IgD-negative memory B cell (primary cell): ENCODE data around the gene PROZ. TPM values are rescaled to one million over a fixed set of nuclear protein-coding genes. Genes with fewer than 3 reads are reported as not detected.

Experiments
- H3K27ac Mint-ChIP-seq, 3 donors: one replicate each; pipeline ENCODE4 v1.8.0; 2020 to 2022; ENCODE audit warnings: mild to moderate bottlenecking in 3 of 3, mixed read lengths in 3 of 3, moderate library complexity in 1 of 3
- H3K27me3 Mint-ChIP-seq: one replicate; pipeline ENCODE4 v1.8.0; 2021; ENCODE audit warnings: mixed read lengths
- H3K36me3 Mint-ChIP-seq: one replicate; pipeline ENCODE4 v1.8.0; 2020; ENCODE audit warnings: mild to moderate bottlenecking, mixed read lengths
- H3K4me1 Mint-ChIP-seq, 3 donors: one replicate each; pipeline ENCODE4 v1.8.0; 2020 to 2022; ENCODE audit warnings: mixed read lengths in 3 of 3, mild to moderate bottlenecking in 1 of 3
- H3K4me3 Mint-ChIP-seq, 4 donors: one replicate each; pipeline ENCODE4 v1.8.0; 2020 to 2022; ENCODE audit warnings: mild to moderate bottlenecking in 4 of 4, mixed read lengths in 4 of 4, moderate library complexity in 3 of 4
- H3K9me3 Mint-ChIP-seq, 3 donors: one replicate each; pipeline ENCODE4 v1.8.0; 2020 to 2021; ENCODE audit warnings: mixed read lengths in 3 of 3, mild to moderate bottlenecking in 1 of 3
- polyA plus RNA-seq: library from polyadenylated mRNA; unstranded; fragments of 300-500 nt; fragmentation: Illumina TruSeq; gene quantifications from one replicate; pipeline ENCODE4 v1.2.3, GENCODE V29; 2021

The PROZ gene
- polyA plus RNA-seq, 1 donor from 2014 or later = not detected

DNA sequence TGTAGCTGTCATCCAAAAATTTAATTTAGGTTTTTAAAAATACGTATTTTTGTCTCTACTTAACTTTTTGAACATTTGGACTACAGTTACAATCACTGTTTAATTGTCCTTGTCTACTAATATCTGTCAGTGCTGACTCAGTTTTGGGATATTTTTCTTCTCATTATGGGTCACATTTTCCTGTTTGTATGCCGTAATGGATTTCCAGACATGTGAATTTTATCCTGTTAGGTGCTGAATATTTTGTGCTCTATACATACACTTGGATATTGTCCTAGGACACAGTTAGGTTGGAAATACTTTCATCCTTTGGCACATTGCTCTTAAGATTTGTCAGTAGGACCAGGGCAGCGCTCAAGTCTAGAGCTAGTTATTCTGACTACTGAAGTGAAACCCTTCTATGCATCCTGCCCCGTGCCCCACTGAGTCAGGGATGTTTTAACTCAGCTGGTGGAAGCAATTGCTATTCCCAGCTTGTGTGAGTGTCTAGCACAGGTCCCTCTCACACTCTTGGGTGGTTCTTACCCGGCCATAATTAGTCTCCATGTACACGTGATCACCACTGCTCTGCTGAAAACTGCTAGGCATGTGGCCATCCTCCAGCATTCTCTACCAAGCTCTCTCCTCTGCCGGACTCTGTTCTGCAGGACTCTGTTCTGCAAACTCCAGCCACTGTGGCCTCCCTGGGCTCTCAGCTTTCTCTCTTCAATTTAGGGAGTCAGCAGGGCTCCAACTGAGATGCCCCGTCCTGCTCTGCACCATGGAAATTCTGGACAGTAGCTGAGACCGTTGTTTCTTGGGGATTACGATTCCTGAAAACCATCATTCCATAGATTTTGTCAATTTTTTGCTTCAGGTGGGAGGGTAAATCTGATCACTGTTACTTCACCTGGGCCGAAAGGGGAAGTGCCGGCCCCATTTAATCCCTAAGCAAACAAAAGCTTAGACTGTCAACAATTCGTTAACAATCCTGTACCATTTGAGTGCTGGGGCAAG lies 11.1 kb downstream of the PROZ start:
- Mint-ChIP-seq H3K36me3 (peaks cover 8% of the 10 kb centered on the region), H3K4me1 (peaks cover 0 to 5% (median 3%) of the 10 kb centered on the region in 3 donors), H3K27me3 (no peaks in the 10 kb centered on the region), H3K9me3 (peaks cover 0 to 3% (median 0%) of the 10 kb centered on the region in 3 donors), H3K27ac (no peak overlapping the region), H3K4me3 (no peak overlapping the region)

DNA sequence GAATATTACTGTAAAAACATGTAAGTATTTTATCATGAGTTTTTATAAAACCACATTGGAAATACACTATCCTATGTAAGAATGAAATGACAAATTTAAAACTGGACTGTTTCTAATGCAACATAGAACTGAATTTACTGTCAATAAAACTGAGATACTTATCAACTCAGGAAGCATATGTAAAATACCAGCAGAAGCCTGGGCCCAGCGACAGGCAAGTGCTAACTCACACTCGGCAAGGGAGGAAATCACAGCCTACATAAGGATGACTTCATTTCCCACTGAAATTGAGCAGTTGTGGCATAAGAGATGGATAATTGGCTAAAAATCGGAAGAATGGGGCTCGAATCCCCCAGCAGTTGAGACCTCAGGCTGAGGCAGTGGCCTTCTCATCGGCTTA lies 12.1 kb downstream of the PROZ start:
- Mint-ChIP-seq H3K9me3 (peaks cover 0 to 3% (median 0%) of the 10 kb centered on the region in 3 donors), H3K27ac (no peak overlapping the region), H3K4me1 (peaks cover 0 to 3% (median 2%) of the 10 kb centered on the region in 3 donors), H3K4me3 (no peak overlapping the region), H3K27me3 (no peaks in the 10 kb centered on the region), H3K36me3 (peaks cover 10% of the 10 kb centered on the region)

DNA sequence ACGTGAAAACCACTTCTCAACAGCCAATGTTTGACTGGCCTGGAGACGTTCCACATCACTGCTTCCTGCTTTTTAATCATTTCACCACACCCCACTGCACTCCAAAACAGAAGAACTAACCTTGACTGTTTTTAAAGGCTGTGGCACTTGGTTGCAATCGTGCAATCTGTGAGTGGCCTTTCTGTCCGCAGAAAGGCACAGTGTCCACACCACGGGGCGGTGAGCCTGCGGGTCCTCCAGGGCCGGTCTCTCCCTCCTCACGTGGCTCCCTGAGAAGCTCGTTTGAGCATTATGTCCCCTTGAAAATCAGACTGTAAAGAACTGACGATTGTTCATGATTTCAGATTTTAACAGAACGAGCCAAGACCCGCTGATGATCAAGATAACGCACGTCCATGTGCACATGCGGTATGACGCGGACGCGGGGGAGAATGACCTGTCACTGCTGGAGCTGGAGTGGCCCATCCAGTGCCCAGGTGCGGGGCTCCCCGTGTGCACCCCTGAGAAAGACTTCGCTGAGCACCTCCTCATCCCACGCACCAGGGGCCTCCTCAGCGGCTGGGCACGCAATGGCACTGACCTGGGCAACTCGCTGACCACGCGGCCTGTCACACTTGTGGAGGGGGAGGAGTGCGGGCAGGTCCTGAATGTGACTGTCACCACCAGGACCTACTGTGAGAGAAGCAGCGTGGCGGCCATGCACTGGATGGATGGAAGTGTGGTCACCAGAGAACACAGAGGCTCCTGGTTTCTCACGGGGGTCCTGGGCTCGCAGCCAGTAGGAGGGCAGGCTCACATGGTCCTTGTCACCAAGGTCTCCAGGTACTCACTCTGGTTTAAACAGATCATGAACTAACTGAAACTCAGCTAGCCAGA lies 13.0 kb downstream of the PROZ start:
- peaks cover 0 to 3% (median 0%) of the 10 kb centered on the region in 3 donors for H3K9me3 Mint-ChIP-seq
- H3K27me3 Mint-ChIP-seq = no peaks in the 10 kb centered on the region
- H3K4me1 Mint-ChIP-seq = peaks cover 5 to 6% (median 6%) of the 10 kb centered on the region in 3 donors
- H3K36me3 Mint-ChIP-seq = peaks cover 13% of the 10 kb centered on the region
- H3K27ac Mint-ChIP-seq = no peak overlapping the region
- no peak overlapping the region for H3K4me3 Mint-ChIP-seq

DNA sequence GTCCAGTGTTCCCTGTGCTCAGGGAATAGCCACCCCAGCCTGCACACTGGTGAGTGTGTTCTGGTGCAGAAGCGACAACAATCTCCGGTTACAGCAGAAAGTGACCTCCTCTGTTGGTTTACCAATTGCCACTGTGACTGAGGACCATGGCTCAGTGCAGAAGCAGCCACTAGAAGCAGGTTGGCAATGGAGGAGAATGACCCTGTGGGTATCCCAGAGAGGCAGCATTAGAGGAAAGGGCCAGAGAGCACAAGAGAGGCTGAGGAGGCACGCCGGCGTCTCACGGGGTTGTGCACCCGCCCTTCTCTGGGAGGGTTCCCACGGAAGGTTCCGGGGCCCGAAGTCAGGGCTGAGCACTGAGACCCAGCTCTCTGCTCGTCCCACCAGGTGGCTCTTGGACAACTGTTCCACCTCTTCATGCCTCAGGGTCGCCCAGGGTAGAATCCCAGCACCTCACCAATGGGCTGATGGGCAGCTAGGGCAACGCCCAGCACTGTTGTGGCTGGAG lies 14.0 kb downstream of the PROZ start:
- no peak overlapping the region for H3K4me3 Mint-ChIP-seq
- H3K36me3 Mint-ChIP-seq = peaks cover 10% of the 10 kb centered on the region
- H3K4me1 Mint-ChIP-seq = peaks cover 5 to 7% (median 6%) of the 10 kb centered on the region in 3 donors
- no peaks in the 10 kb centered on the region for H3K27me3 Mint-ChIP-seq
- peak overlapping the region in 1 of 3 donors; percentile 83 for H3K27ac Mint-ChIP-seq
- peaks cover 0 to 3% (median 0%) of the 10 kb centered on the region in 3 donors for H3K9me3 Mint-ChIP-seq

DNA sequence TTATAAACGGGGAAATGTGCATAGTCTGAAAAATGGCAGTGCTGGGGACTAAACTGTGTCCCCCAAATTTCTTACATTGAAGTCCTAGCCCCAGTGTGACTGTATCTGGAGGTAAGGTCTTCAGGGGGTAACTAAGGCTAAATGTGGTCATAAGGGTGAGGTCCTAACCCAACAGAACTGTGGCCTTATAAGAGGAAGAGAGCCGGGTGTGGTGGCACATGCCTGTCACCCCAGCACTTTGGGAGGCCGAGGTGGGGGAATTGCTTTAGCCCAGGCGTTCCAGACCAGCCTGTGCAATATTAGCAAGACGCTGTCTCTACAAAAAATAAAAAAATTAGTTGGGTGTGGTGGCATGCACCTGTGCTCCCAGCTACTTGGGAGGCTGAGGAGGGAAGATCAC lies 17.8 kb downstream of the PROZ start:
- Mint-ChIP-seq H3K27ac (peak overlapping the region; percentile 29 to 85 (median 85)), H3K36me3 (peaks cover 10% of the 10 kb centered on the region), H3K4me3 (peak overlapping the region in 3 of 4 donors; percentile 2 to 45 (median 8)), H3K4me1 (peaks cover 3 to 7% (median 4%) of the 10 kb centered on the region in 3 donors), H3K27me3 (no peaks in the 10 kb centered on the region), H3K9me3 (no peaks in the 10 kb centered on the region)

DNA sequence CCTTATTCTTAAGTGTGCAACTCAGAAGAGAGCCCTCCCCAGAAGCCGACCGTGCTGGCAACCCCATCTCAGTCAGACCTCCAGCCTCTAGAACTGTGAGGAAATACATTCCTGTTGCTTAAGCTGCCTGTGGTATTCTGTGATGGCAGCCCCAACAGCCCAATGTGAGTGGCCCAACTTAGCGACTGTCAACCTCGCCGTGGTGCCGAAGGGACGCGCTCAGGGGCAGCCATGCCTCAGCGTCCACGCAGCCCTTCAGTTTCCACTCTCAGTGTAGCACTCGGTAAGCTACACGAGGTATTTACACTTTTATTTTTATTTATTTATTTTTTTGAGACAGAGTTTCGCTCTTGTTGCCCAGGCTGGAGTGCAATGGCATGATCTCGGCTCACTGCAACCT lies 18.4 kb downstream of the PROZ start:
- peaks cover 3 to 7% (median 3%) of the 10 kb centered on the region in 3 donors for H3K4me1 Mint-ChIP-seq
- no peaks in the 10 kb centered on the region for H3K27me3 Mint-ChIP-seq
- H3K36me3 Mint-ChIP-seq = peaks cover 9% of the 10 kb centered on the region
- no peak overlapping the region for H3K4me3 Mint-ChIP-seq
- H3K27ac Mint-ChIP-seq = no peak overlapping the region
- no peaks in the 10 kb centered on the region for H3K9me3 Mint-ChIP-seq

DNA sequence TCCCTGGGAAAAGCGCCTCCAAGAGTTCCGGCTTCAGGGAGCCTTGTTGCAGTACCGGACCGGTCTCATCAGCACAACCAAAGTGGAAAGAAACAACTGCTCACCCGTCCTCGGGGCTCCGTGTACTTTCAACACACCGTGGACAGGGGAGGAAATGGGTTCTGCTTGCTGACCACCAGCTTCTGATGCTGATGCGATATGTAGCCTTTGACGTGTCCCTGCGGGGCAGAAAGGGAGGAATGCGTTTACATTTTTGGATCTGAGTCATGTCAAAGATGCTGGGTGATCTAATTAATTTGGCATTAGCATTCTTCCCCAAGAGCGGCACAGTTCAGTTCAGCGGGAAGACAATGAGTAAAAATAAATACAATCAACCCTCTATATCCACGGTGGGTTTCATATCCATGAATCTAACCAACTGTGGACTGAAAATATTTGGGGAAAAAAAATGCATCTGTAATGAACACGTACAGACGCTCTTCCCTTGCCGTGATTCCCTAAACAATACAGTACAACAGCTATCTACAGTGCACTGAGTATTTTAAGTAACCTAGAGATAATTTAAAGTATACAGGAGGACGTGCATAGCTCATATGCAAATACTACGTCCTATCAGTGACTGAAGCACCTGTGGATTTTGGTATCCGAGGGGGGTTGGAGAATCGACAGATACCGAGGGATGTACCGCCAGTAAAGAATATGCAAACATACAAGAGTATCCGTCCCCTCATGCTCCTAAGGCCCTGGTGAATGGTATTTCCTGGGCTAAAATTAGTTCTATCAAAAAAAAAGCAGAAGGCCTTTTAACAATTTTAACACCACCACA lies 19.8 kb downstream of the PROZ start:
- Mint-ChIP-seq H3K4me1 (peaks cover 3 to 7% (median 3%) of the 10 kb centered on the region in 3 donors), H3K36me3 (peaks cover 9% of the 10 kb centered on the region), H3K27ac (no peak overlapping the region), H3K9me3 (no peaks in the 10 kb centered on the region), H3K27me3 (no peaks in the 10 kb centered on the region), H3K4me3 (no peak overlapping the region)

DNA sequence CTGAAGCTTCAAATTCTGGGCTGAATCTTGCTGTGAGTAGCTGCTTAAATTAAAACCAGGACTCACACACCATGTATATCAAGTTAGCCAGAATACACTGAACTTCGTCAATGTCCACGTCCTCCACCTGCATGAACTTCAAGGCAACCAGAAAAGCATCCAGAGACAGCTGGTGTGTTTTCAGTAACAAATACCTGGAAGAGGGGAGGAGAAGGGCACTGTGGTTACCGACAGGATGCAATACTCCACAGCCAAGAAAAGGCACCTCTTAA lies 20.4 kb downstream of the PROZ start:
- no peak overlapping the region for H3K4me3 Mint-ChIP-seq
- no peak overlapping the region for H3K27ac Mint-ChIP-seq
- H3K27me3 Mint-ChIP-seq = no peaks in the 10 kb centered on the region
- no peaks in the 10 kb centered on the region for H3K9me3 Mint-ChIP-seq
- peaks cover 9% of the 10 kb centered on the region for H3K36me3 Mint-ChIP-seq
- peaks cover 3 to 7% (median 3%) of the 10 kb centered on the region in 3 donors for H3K4me1 Mint-ChIP-seq

DNA sequence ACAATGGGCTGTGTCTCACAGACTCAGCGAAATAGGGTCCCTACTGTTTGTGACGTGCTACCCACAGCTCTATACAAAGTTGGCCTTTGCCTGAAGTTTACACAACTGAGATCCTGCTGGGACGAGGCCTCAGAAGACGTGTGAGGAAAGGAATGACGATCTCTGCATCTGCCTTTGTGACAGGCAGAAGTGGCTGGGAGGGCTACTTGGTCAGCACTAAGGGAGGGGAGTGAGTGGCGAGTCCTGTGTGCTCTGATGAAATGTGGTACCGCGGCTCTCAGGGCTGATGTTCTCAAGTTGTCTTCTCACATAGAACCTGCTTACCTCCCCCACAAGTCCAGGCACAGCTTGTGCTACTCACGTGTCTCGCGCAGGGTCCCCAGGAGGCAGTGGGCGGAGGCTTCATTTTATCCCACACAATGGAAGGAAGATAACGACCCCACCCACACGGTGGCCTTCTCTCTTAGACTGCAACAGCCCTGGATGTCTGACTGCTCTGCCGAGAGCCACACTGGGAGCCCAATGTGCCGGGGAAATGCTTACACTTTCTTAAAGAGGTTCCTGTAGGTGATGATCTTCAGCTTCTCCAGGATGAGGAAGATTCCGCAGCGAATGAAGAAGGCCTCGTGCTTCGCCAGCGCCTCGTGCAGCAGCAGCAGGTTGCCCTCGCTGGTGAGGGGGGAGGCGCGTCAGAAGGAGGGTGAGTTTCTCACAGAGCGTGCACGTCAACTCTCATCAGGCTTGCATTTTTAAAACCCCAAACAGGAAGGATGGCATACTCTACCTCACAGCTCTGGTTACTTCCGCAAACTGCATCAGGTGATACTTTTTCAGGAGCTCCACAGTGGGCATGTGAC lies 21.2 kb downstream of the PROZ start:
- Mint-ChIP-seq H3K4me3 (peak overlapping the region in 1 of 4 donors; percentile 49), H3K9me3 (no peaks in the 10 kb centered on the region), H3K36me3 (peaks cover 9% of the 10 kb centered on the region), H3K27me3 (no peaks in the 10 kb centered on the region), H3K27ac (peak overlapping the region in 2 of 3 donors; percentile 35 to 78), H3K4me1 (peaks cover 3 to 7% (median 3%) of the 10 kb centered on the region in 3 donors)

DNA sequence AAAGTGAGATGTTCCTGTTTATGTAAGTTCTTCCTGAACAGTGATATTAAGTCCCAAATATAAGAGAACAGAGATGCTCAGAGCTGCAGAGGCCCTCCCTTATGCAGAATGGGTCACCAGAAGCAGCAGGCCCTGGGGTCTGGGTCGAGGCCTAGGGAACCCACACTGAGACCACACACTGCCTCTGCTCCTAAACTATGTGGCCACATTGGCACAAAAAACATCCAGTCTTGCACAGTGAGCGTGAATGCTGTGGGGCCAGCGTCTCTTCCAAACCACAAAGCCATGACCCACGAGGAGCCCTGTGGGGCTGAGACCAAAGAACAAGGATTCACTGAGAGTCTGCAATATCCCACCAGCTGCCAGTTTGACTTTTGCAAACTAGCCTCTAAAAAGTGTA lies 23.6 kb downstream of the PROZ start:
- H3K27ac Mint-ChIP-seq = no peak overlapping the region
- no peaks in the 10 kb centered on the region for H3K27me3 Mint-ChIP-seq
- H3K9me3 Mint-ChIP-seq = no peaks in the 10 kb centered on the region
- H3K36me3 Mint-ChIP-seq = peaks cover 3% of the 10 kb centered on the region
- H3K4me1 Mint-ChIP-seq = peaks cover 8 to 10% (median 9%) of the 10 kb centered on the region in 3 donors
- H3K4me3 Mint-ChIP-seq = no peak overlapping the region

DNA sequence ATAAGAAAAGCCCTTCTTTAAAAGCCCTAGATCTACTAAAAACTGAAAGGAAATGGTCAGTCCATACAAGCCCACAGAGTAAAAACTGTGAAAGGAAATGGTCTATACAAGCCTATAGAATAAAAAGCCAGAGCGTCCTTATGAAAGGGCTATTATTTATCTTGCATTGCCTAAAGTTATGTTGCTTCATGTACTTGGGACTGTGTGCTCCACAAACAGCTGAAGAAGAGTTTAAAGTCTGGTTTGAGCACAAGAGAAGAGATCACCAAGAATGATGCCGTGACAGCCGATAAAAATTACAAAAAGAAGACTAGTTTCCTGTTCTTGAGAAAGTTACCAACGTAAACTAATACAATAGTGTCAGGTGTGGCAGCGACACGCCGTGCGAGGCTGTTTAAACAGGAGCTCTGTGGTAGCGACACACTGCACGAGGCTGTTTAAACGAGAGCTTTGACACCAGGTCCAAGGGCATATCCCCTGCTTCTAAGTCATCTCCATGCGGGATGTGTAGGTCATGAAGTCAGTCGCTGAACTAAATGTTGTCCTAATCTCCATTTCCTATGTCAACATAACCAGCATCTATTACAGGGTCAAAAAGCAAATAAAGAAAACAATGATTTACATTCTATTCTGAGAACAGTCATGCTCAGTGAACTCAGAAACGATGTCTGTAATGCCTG lies 25.1 kb downstream of the PROZ start:
- Mint-ChIP-seq H3K27ac (no peak overlapping the region), H3K4me1 (peaks cover 8 to 12% (median 10%) of the 10 kb centered on the region in 3 donors), H3K9me3 (no peaks in the 10 kb centered on the region), H3K36me3 (peaks cover 4% of the 10 kb centered on the region), H3K4me3 (no peak overlapping the region), H3K27me3 (no peaks in the 10 kb centered on the region)

DNA sequence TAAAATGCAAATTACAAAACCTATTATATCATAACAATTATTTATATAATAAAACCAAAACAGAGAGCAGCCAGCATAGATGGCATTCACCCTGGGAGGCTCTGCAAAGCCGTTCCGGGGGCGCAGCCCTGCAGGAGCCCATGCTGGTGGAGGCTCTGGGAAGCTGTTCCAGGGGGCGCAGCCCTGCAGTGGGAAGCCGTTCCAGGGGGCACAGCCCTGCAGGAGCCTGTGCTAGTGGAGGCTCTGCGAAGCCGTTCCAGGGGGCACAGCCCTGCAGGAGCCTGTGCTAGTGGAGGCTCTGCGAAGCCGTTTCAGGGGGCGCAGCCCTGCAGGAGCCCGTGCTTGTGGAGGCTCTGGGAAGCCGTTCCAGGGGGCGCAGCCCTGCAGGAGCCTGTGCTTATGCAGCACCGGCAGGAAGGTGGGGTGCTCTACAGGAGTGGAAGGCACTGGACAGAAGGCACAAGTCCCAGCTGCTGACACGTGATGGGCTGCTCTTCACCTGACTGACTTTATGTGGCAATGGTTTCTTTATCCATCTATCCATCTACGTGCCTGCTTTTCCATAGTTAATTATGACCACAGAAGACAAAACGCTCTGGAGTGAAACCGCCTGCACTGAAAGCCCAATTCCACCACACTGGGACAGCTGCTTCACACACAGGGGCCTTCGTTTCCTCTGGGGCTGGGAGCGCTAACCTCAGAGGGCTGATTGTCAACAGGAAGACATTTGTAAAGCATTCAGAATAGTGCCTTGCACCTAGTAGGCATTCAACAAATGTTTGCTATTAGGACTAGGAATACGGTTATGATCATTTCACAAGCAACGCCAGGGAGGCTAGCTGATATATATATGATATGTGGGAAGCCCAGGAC lies 26.4 kb downstream of the PROZ start:
- H3K4me1 Mint-ChIP-seq = peaks cover 8 to 12% (median 10%) of the 10 kb centered on the region in 3 donors
- H3K9me3 Mint-ChIP-seq = no peaks in the 10 kb centered on the region
- H3K27ac Mint-ChIP-seq = peak overlapping the region in 2 of 3 donors; percentile 41 to 76
- peaks cover 7% of the 10 kb centered on the region for H3K36me3 Mint-ChIP-seq
- no peaks in the 10 kb centered on the region for H3K27me3 Mint-ChIP-seq
- peak overlapping the region in 3 of 4 donors; percentile 36 to 87 (median 49) for H3K4me3 Mint-ChIP-seq
